HepG2 (cell line): ENCODE data around the gene SERHL2. TPM values are rescaled to one million over a fixed set of nuclear protein-coding genes. Genes with fewer than 3 reads are reported as not detected.

ENCODE experiments used
- BHLHE40 ChIP-seq: IDR thresholded peaks from 2 replicates; pipeline ENCODE4 v1.6.1; 2011; ENCODE audit warnings: low read length, improper control_type of control experiment
- CAMTA2 ChIP-seq: sonication (generic); formaldehyde crosslinking; IDR thresholded peaks from 2 replicates; pipeline ENCODE4 v1.4.0; 2020; ENCODE audit warnings: mild to moderate bottlenecking, missing genetic modification reagents, borderline replicate concordance
- CREM ChIP-seq, 2 experiments: sonication (generic) in 1 of 2; formaldehyde crosslinking in 1 of 2; IDR thresholded peaks; 2 replicates each; pipeline versions ENCODE4 v1.4.0 to v1.6.1; 2016 to 2020; ENCODE audit warnings: antibody characterized with exemption in 1 of 2, mild to moderate bottlenecking in 1 of 2, missing genetic modification reagents in 1 of 2
- FOXA3 ChIP-seq: IDR thresholded peaks from 2 replicates; pipeline ENCODE4 v1.6.1; 2016; ENCODE audit warnings: missing genetic modification reagents, missing compliant biosample characterization
- HOXD1 ChIP-seq: sonication (generic); formaldehyde crosslinking; IDR thresholded peaks from 2 replicates; pipeline ENCODE4 v1.5.0; 2020; ENCODE audit warnings: missing genetic modification reagents
- MTA3 ChIP-seq: sonication (generic); formaldehyde crosslinking; IDR thresholded peaks from 2 replicates; pipeline ENCODE4 v1.4.0; 2020; ENCODE audit warnings: missing genetic modification reagents
- POLR2G ChIP-seq: fragments of 200-400 bp; formaldehyde crosslinking; IDR thresholded peaks from 2 replicates; pipeline ENCODE4 v1.6.1; 2018; ENCODE audit warnings: mild to moderate bottlenecking, low read depth, low read length, moderate library complexity
- RBM22 ChIP-seq: fragments of 200-400 bp; formaldehyde crosslinking; optimal IDR thresholded peaks from 2 replicates; pipeline ENCODE3; 2017; ENCODE audit warnings: mild to moderate bottlenecking, low read length, moderate library complexity
- SOX13 ChIP-seq, 3 experiments: fragments of 450-650 bp in 1 of 3; sonication (generic) in 1 of 3; formaldehyde crosslinking in 1 of 3; IDR thresholded peaks in 2 of 3; conservative IDR thresholded peaks in 1 of 3; 2 replicates each; pipeline versions ENCODE4 v1.5.0 to v1.6.1; 2016 to 2020; ENCODE audit warnings: antibody characterized with exemption in 1 of 3, mild to moderate bottlenecking in 1 of 3, missing compliant biosample characterization in 1 of 3, missing genetic modification reagents in 1 of 3, moderate library complexity in 1 of 3
- SOX6 ChIP-seq, 2 experiments: fragments of 450-650 bp in 1 of 2; sonication (generic) in 1 of 2; formaldehyde crosslinking in 1 of 2; IDR thresholded peaks; 2 replicates each; pipeline versions ENCODE4 v1.4.0 to v1.6.1; 2017 to 2020; ENCODE audit warnings: antibody characterized with exemption in 1 of 2, mild to moderate bottlenecking in 1 of 2, missing genetic modification reagents in 1 of 2
- ZEB1 ChIP-seq: IDR thresholded peaks from 2 replicates; pipeline ENCODE4 v1.6.1; 2012; ENCODE audit warnings: mild to moderate bottlenecking, low read depth, inconsistent platforms; ENCODE audit not compliant: insufficient replicate concordance
- ZMYM4 ChIP-seq: sonication (generic); formaldehyde crosslinking; IDR thresholded peaks from 2 replicates; pipeline ENCODE4 v1.8.1; 2023; ENCODE audit warnings: mild to moderate bottlenecking, missing genetic modification reagents
- ZNF235 ChIP-seq: sonication (generic); formaldehyde crosslinking; IDR thresholded peaks from 2 replicates; pipeline ENCODE4 v1.8.1; 2023; ENCODE audit warnings: mild to moderate bottlenecking, missing genetic modification reagents, borderline replicate concordance
- ZNF644 ChIP-seq: IDR thresholded peaks from 2 replicates; pipeline ENCODE4 v1.6.1; 2016; ENCODE audit warnings: low read depth
- ZNF740 ChIP-seq: sonication (generic); formaldehyde crosslinking; IDR thresholded peaks from 2 replicates; pipeline ENCODE4 v1.4.0; 2020; ENCODE audit warnings: missing genetic modification reagents
- polyA plus RNA-seq, 8 experiments: library from polyadenylated mRNA; depleted of rRNA in 3 of 8; stranded (reverse) in 7 of 8; unstranded in 1 of 8; fragments of >200 nt; fragmentation: Illumina TruSeq in 4 of 8; extraction: Trizol in 4 of 8; gene quantifications; 2 replicates each; pipeline versions ENCODE4 v1.2.1 to v1.2.3, GENCODE V29; 2011 to 2016; ENCODE audit warnings: low read depth in 4 of 8, missing spikeins in 1 of 8, mixed read lengths in 1 of 8; ENCODE audit not compliant: insufficient read depth in 1 of 8
- total RNA-seq, 5 experiments: library from RNA; depleted of rRNA; stranded (reverse); fragments of >200 nt; fragmentation: Illumina TruSeq; extraction: Trizol; gene quantifications; 2 replicates each; pipeline ENCODE4 v1.2.3, GENCODE V29; 2016; ENCODE audit warnings: low read depth in 1 of 5
- TF ChIP-seq, protein P1 (sequence below): sonication (generic); formaldehyde crosslinking; IDR thresholded peaks from 2 replicates; pipeline ENCODE4 v1.4.0; 2020; ENCODE audit warnings: low read depth, mild to moderate bottlenecking, missing genetic modification reagents
- TF ChIP-seq, protein P2 (sequence below): sonication (generic); formaldehyde crosslinking; IDR thresholded peaks from 2 replicates; pipeline ENCODE4 v1.5.0; 2020; ENCODE audit warnings: mild to moderate bottlenecking, missing genetic modification reagents, borderline replicate concordance
- TF ChIP-seq, protein P3 (sequence below): sonication (generic); formaldehyde crosslinking; IDR thresholded peaks from 2 replicates; pipeline ENCODE4 v1.5.1; 2020; ENCODE audit warnings: mild to moderate bottlenecking, missing genetic modification reagents, moderate library complexity
- TF ChIP-seq, protein P4 (sequence below): sonication (generic); formaldehyde crosslinking; conservative IDR thresholded peaks from 2 replicates; pipeline ENCODE4 v1.4.0; 2020; ENCODE audit warnings: missing genetic modification reagents

Gene SERHL2
- total and polyA plus RNA-seq, 2 of the 13 experiments (the other 11 are each of a cell fraction or from before 2014, with no cell fraction given), result 1.0 to 1.8 TPM

DNA sequence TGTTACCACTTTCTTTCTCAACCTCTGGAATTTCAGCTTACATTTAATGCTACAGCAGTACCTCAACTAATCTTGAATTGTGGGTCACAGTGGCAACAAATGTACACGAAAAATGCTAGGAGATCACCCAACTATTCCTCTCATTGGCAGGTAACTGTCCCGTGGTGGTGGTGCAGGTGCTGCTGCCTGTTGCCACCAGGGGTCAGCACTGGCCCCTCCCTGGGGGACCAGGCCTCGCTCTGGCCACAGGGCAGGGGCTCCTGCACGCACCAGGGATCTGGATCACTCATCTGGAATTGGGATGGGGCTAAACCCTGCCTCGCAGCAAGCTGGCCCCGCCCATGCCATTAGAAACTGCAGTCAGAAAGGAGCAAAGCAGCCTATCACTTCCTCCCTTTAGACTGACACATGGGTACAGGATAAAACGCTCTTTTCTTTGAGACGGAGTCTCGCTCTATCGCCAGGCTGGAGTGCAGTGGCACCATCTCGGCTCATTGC lies 67.8 kb downstream of the SERHL2 start (continued):
- TF ChIP-seq, protein P1, sequence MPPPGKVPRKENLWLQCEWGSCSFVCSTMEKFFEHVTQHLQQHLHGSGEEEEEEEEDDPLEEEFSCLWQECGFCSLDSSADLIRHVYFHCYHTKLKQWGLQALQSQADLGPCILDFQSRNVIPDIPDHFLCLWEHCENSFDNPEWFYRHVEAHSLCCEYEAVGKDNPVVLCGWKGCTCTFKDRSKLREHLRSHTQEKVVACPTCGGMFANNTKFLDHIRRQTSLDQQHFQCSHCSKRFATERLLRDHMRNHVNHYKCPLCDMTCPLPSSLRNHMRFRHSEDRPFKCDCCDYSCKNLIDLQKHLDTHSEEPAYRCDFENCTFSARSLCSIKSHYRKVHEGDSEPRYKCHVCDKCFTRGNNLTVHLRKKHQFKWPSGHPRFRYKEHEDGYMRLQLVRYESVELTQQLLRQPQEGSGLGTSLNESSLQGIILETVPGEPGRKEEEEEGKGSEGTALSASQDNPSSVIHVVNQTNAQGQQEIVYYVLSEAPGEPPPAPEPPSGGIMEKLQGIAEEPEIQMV (CRISPR knock-in tag), result 0 out of 2 replicates have a peak, but pooled peaks have one; percentile 33
- TF ChIP-seq ZMYM4 (CRISPR knock-in tag) (no peak), SOX6 (IDR thresholded peaks at IDR 0.05) (no peak), SOX6 (CRISPR knock-in tag; IDR thresholded peaks at IDR 0.05) (no peak), RBM22 (peak; percentile 37), CAMTA2 (CRISPR knock-in tag) (no peak), FOXA3 (CRISPR knock-in tag) (no peak), HOXD1 (CRISPR knock-in tag) (no peak), POLR2G (peak; percentile 39; the same call in 1 of the 2 replicates), BHLHE40 (no peak), SOX13 (IDR thresholded peaks at IDR 0.05) (no peak), SOX13 (CRISPR knock-in tag; conservative IDR thresholded peaks at IDR 0.05 in 1 of 2, IDR thresholded peaks at IDR 0.05 in 1 of 2) (peak in 1 of 2 experiments; percentile 23; a peak in 1 of 4 replicates), ZNF740 (peak; percentile 32; the same call in 1 of the 2 replicates), ZNF235 (CRISPR knock-in tag) (no peak), ZNF644 (CRISPR knock-in tag) (no peak), ZEB1 (no peak), MTA3 (CRISPR knock-in tag) (no peak), CREM (IDR thresholded peaks at IDR 0.05) (no peak), CREM (CRISPR knock-in tag; IDR thresholded peaks at IDR 0.05) (no peak)
- TF ChIP-seq, protein P2, sequence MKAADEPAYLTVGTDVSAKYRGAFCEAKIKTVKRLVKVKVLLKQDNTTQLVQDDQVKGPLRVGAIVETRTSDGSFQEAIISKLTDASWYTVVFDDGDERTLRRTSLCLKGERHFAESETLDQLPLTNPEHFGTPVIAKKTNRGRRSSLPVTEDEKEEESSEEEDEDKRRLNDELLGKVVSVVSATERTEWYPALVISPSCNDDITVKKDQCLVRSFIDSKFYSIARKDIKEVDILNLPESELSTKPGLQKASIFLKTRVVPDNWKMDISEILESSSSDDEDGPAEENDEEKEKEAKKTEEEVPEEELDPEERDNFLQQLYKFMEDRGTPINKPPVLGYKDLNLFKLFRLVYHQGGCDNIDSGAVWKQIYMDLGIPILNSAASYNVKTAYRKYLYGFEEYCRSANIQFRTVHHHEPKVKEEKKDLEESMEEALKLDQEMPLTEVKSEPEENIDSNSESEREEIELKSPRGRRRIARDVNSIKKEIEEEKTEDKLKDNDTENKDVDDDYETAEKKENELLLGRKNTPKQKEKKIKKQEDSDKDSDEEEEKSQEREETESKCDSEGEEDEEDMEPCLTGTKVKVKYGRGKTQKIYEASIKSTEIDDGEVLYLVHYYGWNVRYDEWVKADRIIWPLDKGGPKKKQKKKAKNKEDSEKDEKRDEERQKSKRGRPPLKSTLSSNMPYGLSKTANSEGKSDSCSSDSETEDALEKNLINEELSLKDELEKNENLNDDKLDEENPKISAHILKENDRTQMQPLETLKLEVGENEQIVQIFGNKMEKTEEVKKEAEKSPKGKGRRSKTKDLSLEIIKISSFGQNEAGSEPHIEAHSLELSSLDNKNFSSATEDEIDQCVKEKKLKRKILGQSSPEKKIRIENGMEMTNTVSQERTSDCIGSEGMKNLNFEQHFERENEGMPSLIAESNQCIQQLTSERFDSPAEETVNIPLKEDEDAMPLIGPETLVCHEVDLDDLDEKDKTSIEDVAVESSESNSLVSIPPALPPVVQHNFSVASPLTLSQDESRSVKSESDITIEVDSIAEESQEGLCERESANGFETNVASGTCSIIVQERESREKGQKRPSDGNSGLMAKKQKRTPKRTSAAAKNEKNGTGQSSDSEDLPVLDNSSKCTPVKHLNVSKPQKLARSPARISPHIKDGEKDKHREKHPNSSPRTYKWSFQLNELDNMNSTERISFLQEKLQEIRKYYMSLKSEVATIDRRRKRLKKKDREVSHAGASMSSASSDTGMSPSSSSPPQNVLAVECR (CRISPR knock-in tag), result no peak; the same call in 1 of the 2 replicates
- TF ChIP-seq, protein P3, sequence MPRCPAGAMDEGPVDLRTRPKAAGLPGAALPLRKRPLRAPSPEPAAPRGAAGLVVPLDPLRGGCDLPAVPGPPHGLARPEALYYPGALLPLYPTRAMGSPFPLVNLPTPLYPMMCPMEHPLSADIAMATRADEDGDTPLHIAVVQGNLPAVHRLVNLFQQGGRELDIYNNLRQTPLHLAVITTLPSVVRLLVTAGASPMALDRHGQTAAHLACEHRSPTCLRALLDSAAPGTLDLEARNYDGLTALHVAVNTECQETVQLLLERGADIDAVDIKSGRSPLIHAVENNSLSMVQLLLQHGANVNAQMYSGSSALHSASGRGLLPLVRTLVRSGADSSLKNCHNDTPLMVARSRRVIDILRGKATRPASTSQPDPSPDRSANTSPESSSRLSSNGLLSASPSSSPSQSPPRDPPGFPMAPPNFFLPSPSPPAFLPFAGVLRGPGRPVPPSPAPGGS, result no peak
- TF ChIP-seq, protein P4, sequence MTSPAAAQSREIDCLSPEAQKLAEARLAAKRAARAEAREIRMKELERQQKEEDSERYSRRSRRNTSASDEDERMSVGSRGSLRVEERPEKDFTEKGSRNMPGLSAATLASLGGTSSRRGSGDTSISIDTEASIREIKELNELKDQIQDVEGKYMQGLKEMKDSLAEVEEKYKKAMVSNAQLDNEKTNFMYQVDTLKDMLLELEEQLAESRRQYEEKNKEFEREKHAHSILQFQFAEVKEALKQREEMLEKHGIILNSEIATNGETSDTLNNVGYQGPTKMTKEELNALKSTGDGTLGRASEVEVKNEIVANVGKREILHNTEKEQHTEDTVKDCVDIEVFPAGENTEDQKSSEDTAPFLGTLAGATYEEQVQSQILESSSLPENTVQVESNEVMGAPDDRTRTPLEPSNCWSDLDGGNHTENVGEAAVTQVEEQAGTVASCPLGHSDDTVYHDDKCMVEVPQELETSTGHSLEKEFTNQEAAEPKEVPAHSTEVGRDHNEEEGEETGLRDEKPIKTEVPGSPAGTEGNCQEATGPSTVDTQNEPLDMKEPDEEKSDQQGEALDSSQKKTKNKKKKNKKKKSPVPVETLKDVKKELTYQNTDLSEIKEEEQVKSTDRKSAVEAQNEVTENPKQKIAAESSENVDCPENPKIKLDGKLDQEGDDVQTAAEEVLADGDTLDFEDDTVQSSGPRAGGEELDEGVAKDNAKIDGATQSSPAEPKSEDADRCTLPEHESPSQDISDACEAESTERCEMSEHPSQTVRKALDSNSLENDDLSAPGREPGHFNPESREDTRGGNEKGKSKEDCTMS, result no peak
